RWPE1 (cell line): Measurements from ENCODE around the gene BTN2A1.
"Not testable (repeated sequence)": the region's sequence is repeated elsewhere in the genome, so short reads cannot be mapped to it uniquely, and the experiment has no call there.

Experiments used
- CTCF ChIA-PET: fragments of 350-600 bp; sonication (Branson Sonifier 250); formaldehyde crosslinking; extraction: SDS; loops from one replicate; lab custom pipeline; 2021; lab: Yijun Ruan, JAX
- POLR2A ChIA-PET: fragments of 400-600 bp; formaldehyde crosslinking; extraction: SDS; loops from one replicate; lab custom pipeline; 2020; ENCODE audit warnings: antibody characterized with exemption; ENCODE audit not compliant: low non-redundant PET; lab: Yijun Ruan, JAX
- DNase-seq: peaks from one replicate; pipeline ENCODE4 v3.0.0; 2012; ENCODE audit warnings: low spot score
- H3K27ac ChIP-seq: fragments of 450-650 bp; 2 replicates; pipeline ENCODE4 v1.5.1; 2017
- TF ChIP-seq, protein P1 (sequence below): fragments of 450-650 bp; conservative IDR thresholded peaks from 2 replicates; pipeline ENCODE4 v1.5.1; 2017; ENCODE audit warnings: low read depth, mild to moderate bottlenecking

Gene BTN2A1

DNA sequence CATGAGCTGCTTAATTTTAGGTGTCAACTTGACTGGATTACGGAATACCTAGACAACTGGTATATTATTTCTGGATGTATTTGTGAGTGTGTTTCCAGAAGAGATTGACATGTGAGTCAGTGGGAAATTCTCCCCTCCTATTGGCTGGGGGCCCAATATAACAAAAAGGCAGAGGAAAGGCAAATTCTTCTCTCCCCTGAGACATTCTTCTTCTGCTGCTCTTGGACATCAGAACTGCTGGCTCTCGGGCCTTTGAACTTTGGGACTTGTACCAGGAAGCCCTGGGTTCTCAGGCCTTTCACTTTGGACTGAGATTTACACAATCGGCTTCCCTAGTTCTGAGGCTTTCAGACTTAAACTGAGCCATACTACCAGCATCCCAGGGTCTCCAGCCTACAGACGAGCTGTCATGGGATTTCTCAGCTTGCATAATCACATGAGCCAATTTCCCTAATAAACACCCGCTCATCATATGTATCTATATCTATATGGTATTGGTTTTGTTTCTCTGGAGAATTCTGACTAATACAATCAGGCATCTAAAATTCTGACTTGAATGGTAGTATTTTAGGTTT lies 25.0 kb upstream of the BTN2A1 start:
- CTCF ChIA-PET: no interaction called here

DNA sequence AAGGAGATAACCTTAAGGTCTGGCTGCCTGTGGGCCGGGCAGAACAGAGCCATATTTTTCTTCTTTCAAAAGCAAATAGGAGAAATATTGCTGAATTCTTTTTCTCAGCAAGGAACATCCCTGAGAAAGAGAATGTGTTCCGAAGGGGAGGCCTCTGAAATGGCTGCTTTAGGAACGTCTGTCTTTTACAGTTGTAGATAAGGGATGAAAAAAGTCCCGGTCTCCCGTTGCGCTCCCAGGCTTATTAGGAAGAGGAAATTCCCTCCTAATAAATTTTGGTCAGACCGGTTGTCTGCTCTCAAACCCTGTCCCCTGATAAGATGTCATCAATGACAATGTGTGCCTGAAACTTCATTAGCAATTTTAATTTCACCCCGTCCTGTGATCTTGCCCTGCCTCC lies 24.1 kb upstream of the BTN2A1 start:
- CTCF ChIA-PET, POLR2A ChIA-PET, DNase-seq, H3K27ac ChIP-seq: not testable (repeated sequence)

More for the DNA sequence above, 25.0 kb upstream of the BTN2A1 start:
- POLR2A ChIA-PET: no interaction called here
- no peak overlapping the region for H3K27ac ChIP-seq
- no peak for DNase-seq
- TF ChIP-seq, protein P1, sequence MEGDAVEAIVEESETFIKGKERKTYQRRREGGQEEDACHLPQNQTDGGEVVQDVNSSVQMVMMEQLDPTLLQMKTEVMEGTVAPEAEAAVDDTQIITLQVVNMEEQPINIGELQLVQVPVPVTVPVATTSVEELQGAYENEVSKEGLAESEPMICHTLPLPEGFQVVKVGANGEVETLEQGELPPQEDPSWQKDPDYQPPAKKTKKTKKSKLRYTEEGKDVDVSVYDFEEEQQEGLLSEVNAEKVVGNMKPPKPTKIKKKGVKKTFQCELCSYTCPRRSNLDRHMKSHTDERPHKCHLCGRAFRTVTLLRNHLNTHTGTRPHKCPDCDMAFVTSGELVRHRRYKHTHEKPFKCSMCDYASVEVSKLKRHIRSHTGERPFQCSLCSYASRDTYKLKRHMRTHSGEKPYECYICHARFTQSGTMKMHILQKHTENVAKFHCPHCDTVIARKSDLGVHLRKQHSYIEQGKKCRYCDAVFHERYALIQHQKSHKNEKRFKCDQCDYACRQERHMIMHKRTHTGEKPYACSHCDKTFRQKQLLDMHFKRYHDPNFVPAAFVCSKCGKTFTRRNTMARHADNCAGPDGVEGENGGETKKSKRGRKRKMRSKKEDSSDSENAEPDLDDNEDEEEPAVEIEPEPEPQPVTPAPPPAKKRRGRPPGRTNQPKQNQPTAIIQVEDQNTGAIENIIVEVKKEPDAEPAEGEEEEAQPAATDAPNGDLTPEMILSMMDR: no peak

DNA sequence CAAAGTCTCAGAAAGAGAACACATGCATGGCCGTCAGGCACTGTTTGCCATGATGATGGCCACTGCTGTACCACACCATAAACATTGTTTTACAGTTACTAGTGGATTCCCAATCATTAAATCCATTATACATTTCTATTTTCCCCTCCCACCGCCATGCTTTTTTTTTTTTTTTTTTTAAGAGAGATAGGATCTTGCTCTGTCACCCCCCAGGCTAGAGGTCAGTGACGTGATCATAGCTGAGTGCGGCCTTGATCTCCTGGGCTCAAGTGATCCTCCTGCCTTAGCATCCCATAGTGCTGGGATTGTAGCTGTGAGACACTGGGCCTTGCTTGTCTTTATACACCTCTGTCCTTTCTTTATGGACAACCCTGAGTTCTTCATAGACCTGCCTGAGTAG lies 21.7 kb upstream of the BTN2A1 start:
- POLR2A ChIA-PET: no interaction called here
- DNase-seq: no peak
- TF ChIP-seq, protein P1: no peak
- H3K27ac ChIP-seq: no peak overlapping the region
- CTCF ChIA-PET: no interaction called here

DNA sequence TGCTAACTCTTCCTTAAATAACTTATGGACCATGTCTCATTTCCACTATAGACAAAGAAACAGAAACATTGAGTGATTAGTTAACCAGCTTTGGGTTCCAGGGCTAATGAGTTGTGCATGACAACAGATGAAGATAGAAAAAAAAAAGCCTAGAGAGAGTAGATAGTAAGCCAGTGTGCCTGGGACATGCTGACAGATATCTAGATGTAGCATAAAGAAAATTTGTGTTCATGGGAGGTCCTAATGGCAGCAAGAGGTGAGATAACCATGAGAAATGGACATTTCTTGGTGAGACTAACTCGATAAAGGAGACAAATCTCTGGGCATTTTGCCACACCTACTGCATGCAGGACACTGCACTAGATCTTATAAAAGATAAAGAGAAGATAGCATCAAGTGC lies 20.2 kb upstream of the BTN2A1 start:
- H3K27ac ChIP-seq: no peak overlapping the region
- no peak for DNase-seq
- TF ChIP-seq, protein P1: no peak
- CTCF ChIA-PET: no interaction called here
- POLR2A ChIA-PET: no interaction called here

DNA sequence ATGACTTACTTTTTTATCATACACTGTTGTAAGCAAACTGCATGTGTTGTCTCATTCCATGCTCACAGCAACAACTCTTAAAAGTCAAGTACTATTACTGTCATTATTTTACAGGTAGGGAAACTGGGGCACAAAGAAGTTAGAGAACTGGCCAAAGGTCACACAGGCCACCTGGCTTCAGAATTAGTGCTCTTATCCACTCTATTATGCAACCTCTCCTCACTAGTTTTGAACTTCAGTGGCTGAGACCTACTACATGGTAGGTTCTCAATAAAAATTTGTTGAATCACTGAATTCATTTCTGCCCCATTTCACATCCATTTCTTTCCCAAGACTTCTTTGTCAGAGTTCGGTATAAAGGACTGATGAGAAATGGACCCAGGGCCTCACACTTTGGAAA lies 19.8 kb upstream of the BTN2A1 start:
- H3K27ac ChIP-seq: no peak overlapping the region
- ChIA-PET POLR2A (no interaction called here), CTCF (no interaction called here)
- DNase-seq: no peak
- TF ChIP-seq, protein P1: no peak

DNA sequence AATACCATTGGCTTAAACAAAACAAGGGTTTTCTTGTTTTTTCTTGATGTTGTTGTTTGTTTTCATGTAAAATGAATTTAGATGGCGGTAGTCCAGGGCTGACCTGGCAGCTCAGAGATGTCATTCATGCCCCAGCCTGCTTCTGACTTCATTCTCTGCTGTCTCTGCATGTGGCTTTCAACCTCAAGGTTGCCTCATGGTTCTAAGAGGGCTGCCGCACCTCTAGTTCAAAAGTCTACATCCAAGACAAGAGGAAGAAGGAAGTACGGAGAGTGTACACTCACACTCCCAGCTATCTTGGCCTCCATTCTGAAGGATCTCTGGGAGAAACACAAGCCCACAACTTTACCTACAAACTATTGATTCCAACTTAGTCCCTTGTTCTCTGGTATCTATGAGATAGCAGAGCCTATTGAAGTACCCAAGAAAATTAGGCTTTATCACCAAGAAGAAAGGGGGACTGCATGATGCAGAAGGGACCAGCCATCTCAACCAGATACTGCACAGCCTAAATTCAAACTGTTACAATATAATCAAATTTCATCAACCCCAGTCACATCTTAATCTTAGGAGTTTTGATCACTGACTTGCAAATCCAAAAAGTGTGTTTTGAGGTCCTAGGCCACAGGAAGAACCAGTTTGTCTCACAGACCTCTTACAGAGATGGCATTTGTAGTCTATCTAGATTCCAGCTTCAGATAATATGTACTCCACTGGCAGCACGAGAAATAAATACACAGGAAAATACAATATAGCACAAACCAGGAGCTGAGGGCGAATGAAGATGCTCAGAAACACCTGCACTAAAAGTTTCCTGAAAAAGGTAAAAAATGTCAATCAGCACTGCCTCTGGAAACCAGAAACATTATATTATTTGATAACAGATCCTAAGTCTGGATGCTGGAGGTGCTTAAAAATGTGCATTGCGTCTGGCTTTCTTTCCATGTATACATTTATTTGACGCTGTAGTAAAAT lies 18.3 kb upstream of the BTN2A1 start:
- CTCF ChIA-PET: interaction anchor here (0.6 kb wide), 1 partner anchor 180 kb away, joined by 3 read pairs; no protein-coding TSS in a partner anchor
- POLR2A ChIA-PET: no interaction called here
- TF ChIP-seq, protein P1: no peak
- H3K27ac ChIP-seq: no peak overlapping the region
- DNase-seq: no peak

DNA sequence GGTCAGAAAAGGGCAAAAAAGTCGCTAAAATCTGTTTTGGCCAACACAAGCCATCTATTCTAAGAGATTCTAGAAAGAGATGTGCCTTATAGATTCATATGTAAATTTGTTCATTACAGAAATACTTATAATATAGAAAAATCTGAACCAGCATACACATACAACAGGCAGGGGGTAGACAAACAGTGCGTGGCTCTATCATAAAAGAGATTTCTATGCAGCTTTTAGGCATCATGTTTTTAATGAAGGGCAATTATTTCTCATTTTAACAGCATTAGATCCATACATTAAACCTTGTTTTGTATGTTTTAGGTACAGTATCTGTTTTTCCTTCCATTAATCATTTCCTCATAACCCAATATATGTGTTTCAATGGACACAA lies 16.8 kb upstream of the BTN2A1 start:
- peak overlapping the region; percentile 73 for H3K27ac ChIP-seq
- DNase-seq: no peak
- POLR2A ChIA-PET: no interaction called here
- TF ChIP-seq, protein P1: no peak
- CTCF ChIA-PET: no interaction called here
